Hippocampal formation (tissue), 2 donors: ENCODE data around the gene NFKBIL1.
"Not testable (repeated sequence)": the region's sequence is repeated elsewhere in the genome, so short reads cannot be mapped to it uniquely, and the experiment has no call there.

Source experiments
- DNase-seq, 2 donors: peaks; one replicate each; lab custom pipeline; 2025; lab: John Stamatoyannopoulos, UW

NFKBIL1 gene

DNA sequence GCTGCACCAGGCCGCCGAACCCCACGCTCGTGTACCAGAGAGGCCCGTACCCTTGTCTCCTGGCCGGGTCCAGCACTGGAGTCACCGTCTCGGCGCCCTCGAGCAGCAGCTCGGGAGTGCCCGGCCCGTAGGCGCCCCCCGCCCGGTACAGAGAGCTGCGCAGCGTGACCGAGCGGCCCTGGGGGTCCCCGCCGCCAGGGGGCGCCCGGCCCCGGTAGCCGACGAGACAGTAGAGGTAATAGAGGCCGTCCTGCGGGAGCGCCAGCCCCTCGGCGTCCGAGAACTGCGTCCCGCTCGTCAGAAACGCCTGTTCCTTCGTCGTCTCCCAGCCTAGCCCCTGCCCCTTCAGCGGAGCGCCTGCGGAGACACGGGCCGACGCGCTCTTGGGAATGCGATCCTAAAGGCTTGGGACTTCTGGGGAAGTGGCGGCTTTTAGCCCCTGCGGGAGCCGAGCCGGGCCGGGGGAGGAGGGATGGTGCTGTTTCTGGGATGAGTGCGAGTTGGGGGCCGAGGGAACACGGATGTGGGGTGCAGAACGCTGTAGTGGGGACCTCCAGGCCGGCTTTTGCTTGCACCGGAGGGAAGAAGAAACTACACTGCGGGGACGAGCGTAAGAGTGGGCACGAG is 33.5 kb downstream of the NFKBIL1 start:
- DNase-seq, result peak; percentile 64 to 81

DNA sequence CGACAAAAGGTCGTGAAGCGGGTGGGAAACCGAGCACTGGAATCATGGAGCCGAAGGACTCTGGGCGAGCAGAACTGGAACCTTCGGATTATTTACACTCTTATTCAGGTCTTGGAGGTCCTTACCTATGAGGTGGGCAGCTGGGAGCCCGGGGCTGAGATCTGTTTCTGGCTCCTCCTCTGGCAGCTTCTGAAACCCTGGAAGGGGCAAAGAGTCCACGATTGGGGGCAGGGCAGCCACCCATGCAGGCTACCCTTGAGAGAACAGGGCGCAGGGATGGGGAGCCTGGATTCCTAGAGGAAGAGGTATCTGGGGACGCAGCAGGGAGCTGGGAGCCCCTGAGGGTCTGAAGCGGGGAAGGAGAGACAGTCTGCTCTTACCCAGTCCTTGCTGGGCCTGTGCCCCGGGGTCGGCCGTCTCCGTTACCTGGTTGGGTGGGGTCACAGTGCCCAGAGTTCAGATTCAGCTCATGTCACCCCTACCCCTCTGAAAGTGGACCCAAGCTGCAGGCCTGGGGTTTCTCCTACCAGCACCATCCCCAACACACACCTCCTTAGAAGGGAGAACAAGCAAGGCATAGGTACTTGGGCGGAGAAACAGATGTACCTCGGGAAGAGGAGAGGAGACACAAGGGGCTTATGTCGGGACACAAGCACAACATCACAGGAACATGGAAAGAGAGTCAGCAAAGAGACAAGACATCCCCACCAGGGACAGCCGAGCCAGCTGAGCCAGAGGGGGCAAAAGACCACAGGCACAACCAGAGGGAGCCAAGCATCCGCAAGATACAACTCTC is 34.2 kb downstream of the NFKBIL1 start:
- DNase-seq, result no peak

DNA sequence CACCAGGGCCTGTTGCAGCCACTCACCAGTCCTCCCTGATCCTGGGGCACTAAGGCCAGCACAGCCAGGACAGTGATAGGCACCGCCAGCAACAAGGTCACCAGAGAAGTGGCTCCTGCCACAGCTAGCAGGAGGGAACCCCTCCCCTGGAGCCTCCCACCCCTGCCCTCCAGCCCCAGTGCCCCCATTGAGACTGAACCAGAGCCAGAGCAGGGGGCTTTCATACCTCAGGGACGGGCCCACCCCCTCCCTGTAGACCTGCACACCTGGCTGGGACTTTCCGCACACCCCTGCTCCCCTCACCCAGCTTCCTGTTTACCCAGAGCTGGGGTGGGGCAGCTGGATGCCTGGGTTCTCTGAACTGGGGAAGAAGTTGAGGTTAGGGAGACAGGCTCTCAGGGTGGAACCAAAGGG is 34.8 kb downstream of the NFKBIL1 start, which contains the start of gene LTB:
TSS of gene LTB (minus strand) at position 195 of the 414 bp plus-strand sequence. CDS start at position 188, 7 bp downstream.
- no peak for DNase-seq

DNA sequence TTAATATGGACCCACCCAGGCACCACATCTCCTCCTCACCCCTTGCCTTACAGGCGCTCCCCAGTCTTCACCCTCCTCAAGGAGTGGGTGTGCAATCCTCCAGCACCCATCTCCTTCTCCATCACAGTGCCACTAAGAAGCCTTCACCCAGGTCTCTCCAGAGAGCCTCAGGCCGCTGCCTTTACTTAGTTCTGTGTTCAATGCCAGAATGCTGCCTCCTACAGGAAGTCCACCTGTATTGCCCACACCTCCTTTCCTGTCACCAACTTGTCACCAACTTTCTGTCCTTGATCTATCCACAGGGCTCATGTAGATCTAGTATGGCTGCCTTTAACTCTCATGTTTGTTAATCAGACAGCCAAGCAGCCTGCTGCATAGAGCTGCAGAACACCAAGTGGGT is 38.1 kb downstream of the NFKBIL1 start:
- no peak for DNase-seq

DNA sequence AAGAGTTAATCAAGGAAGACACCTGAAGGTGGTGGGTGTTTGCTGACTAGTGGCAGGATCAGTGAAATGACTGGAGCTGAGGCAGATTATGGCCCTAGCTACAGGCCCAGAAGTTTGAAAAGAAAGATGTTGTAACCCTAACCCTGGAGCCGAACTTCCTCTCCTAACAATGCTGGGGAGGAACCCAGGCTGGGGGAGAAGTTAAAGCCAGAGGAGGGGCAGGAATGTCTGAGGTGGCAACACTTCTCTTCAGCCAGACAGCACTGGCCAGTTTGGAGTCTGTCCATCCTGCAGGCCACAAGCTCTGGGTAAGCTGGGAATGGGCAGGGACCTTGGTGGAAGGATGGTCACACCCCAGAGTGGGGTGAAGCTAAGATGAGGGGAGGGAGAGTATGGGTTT is 38.6 kb downstream of the NFKBIL1 start, which contains the start of gene LST1:
TSS of gene LST1 (plus strand) at position 270 of the 400 bp plus-strand sequence. CDS start 1,023 bp downstream, outside the sequence.
- no peak for DNase-seq

DNA sequence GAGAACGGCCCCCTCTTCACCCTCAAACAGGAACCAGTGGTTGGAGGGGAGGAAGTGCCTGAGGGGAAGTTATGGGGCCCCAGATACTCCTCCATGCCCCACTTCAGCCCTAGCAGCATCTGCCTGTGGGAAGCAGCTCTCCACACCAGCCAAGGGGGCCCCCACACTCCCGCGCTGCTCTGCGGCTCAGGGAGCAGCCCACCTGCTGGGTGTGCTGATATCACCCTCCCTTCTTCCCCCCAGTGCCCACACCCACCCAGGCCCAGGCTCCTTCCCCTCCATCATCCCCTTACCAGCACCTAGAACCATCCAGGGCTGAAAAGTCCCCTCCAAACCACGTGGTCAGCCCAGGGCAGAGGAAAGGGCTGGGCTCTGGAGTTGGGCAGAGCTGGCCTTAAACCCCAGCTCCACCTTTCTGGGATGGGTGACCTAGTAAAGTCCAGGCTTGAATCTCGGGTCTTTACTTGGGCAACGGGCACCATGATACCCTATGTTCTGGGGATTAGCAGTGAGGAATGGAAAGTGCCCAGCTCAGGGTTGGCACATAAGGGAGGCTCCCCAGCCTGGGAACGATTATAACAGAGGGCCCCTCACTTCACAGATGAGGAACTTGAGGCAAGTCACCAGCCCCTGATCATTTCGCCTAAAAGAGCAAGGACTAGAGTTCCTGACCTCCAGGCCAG is 39.3 kb downstream of the NFKBIL1 start:
- no peak for DNase-seq

DNA sequence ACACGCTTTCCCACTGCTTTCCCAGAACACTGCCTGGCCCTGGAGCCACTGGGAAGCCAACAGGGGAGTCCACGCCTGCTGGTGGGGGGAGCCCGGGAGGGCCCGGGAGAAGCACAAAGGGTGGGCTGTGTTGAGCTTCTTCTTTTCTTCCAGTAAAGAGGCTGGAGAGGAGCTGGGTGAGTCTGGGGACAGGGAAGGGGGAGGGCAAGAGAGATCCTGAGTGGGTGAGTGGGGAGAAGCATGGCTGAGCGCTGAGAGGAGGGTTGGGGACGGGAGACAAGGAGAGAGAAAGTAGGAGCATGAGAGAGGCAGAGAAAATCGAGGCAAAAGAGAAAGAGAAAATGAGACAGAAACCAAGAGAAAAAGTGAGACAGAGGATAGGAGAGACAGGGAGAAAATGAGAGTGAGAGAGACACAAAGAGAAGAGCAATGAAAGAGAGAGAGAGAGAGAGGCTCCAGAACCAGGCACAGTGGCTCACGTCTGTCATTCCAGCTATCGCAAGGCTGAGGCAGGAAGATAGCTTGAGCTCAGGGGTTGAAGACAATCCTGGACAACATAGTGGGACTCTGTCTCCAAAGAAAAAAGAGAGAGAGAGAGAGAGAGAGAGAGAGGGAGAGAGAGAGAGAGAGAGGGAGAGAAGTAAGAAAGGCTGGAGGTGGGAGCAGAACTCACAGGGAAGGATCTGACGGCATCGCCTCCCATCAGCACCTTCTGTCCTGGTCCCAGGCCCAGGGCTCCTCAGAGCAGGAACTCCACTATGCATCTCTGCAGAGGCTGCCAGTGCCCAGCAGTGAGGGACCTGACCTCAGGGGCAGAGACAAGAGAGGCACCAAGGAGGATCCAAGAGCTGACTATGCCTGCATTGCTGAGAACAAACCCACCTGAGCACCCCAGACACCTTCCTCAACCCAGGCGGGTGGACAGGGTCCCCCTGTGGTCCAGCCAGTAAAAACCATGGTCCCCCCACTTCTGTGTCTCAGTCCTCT is 40.7 kb downstream of the NFKBIL1 start:
- DNase-seq, result no peak

DNA sequence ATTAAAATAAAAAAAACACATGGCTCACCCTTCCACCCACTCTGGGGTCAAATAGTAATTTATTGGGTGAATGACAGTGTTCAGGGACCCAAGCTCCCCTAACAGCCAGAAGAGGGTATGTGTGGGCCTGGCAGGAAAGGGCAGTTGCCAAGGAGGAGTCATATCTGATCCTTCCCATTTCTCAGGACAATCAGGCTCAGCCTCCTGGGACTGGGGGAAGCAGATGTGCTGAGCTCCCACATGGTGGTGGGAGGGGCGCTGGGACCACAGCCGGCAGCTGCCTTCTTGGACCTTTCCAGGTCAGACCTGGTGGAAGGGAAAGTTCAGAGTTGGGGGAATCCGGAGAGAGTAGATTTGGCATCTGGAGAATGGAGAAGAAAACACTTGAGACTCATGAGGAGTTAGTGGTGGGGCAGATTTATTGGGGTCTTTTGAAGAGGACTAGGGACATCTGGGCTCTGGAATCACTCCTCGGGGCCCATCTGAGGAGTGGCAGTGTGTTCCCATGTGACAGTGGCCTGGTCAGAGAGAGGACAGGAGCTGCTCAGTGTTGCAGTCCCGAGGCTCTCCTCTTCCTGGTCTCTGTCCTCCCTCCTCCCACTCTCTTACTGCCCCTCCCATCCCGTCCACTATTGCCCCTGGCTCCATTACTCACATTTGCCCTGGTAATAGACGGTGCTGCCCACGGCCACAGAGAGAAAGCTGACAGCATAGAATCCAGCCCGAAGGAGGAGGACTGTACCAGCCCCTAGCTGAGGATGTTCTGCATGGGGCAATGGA is 41.7 kb downstream of the NFKBIL1 start:
- DNase-seq, result no peak

DNA sequence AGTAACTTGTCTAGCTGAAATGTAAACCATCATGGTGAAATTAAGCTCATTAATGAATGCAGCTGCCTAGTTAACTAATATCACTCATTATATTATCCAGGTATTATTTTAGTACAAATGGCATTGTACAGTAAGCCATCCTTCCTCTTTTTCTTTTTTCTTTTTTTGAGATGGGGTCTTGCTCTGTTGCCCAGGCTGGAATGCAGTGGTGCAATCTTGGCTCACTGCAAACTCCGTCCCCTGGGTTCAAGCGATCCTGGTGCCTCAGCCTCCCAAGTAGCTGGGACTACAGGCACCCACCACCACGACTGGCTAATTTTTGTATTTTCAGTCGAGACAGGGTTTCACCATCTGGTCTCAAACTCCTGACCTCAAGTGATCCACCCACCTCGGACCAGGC is 43.3 kb downstream of the NFKBIL1 start:
- not testable (repeated sequence) for DNase-seq

DNA sequence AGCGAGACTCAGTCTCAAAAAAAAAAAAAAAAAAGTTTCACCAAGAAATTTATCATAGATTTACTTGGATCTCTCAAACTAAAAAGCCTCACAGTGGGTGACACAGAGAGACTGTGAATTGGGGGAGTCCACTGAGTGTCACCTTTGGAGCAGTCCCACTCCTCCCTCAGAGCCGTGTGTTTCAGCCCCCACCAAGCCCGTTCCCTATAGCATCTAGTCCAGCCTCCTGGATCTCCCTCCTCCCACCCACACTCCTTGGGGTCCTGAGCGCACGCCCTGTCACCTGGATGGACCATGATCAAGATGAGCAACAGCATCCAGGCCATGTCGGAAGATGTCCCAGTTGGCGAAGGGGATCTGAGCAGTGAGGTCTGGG is 45.0 kb downstream of the NFKBIL1 start:
- DNase-seq, result no peak

DNA sequence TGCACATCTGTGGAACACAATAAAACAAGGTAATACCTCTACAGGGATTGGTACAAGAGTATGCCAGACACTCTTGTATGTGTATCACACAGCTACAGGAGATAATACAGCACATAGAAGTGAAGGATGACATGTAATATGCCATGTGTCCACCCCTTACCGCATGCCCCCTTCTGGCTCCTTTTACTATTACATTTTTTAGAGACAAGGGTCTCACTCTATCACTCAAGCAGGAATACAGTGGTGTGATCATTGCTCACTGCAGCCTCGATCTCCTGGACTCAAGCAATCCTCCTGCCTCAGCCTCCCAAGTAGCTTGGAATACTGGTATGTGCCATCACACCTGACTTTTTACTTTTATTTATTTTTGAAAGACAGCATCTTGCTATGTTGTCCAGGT is 49.6 kb downstream of the NFKBIL1 start:
- no peak for DNase-seq

DNA sequence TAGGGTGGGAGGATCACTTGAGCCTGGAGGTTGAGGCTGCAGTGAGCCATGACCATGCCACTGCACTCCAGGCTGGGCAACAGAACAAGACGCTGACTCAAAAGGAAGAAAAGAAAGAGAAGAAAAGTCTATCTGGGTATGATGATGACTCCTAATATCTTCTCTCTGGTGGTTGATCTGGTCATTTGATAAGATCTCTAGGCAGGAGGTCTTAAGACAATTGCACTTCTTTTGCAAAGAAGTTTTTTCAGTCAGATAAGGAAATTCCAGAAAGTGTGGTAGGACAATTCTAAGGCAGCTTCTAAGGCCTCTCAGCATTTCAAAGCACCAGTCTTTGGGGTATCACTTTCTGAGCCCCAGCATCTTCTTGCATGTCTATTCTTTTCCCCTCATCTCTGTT is 59.9 kb downstream of the NFKBIL1 start:
- no peak for DNase-seq
